RPMI7951 (cell line): ENCODE measurements around the gene CDHR3. TPM values are rescaled to one million over a fixed set of nuclear protein-coding genes. Genes with fewer than 3 reads are reported as not detected.

Experiments
- DNase-seq: peaks from one replicate; pipeline ENCODE4 v3.0.0-alpha.2; 2012; ENCODE audit warnings: low read depth
- total RNA-seq: library from RNA; depleted of rRNA; stranded (reverse); fragments of >200 nt; shearing (Covaris generic); gene quantifications from 2 replicates; pipeline ENCODE4 v1.2.3, GENCODE V29; 2014

The CDHR3 gene
- total RNA-seq, 1 experiment from 2014 or later: 1.3 TPM

DNA sequence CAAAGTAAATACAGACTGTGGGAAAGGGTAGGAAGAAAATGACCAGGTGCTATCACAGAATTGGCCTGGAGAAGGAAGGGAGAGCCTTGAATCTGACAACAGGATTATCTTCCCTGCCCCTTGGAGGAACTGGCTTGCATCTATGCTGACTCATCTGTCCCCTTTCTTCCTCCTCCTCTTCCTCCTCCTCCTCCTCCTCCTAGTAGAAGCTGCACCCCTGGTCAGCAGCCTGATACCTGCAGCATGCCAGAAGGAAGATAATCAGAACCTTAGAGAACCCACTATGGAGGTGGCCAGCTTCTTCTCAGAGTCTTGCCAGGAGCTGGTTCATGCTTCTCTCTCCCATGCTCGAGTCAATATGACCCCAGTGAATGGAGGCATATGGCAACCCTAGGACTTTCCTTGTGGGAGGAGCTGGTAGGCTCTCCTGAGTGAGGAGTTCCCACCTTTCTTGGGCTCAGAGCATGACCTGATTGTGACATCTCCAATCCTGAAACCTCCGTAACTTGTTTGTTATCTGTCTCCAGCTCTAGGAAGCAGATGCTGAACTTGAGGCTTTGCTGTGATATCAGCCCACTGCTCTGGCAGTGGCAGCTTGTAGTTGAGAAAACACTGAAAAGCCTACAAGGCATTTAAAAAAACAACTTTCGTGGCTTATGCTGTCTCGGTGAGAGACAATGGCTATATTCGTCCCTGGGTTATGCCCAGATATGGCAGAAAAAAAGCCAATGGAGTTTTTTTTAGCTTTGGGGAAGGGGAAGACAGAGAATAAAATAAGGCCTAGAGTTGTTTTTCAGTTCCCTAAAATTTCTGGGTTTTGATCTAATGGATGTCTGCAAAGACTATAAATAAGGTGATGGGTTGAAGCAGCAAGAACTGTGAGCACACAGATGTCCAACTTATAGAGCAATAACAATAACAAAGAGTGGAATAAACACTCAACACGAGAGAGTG lies 60.6 kb downstream of the CDHR3 start:
- DNase-seq: no peak

- no peak for DNase-seq
Observed at GRCh38 chr7:106026101-106026500, 63.0 kb downstream of the CDHR3 start.

DNA sequence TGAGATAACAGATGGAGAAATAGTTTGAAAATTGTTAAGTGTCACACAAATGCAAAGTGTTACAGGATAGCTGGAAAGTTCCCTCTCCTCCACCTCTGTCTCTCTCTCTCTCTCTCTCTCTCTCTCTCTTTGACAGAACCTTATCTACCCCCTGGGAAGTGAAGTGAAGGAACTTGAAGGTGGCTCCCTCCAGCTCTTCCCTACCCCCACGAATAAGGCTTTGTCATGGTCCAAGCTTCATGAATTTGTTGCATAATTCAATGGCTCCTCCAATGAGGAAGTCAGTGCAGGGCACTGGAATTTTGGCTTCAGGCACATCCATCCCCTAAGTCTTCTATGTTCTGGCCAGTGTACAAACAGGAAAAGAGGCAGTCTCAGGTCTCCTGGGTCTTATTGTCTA lies 66.4 kb downstream of the CDHR3 start:
- no peak for DNase-seq

DNA sequence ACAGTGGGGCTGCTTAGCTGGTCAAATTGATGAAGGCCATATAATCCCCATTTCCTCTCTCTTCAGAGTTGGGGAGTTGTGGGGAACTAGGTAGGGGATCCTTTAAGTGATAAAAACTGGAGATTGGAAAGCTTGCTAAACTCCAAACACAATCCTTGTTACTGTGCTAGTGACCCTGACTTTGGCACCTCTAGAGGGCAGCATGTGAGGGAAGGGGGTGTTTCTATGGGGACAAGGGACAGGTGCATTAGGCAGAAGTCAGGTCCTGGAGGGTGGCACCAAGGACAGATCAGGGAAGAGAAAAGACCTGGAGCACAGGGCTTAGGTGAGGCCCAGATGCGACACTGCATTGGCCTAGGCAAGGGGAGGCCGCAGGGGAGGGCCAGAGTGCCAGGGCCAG lies 66.9 kb downstream of the CDHR3 start:
- DNase-seq: no peak

DNA sequence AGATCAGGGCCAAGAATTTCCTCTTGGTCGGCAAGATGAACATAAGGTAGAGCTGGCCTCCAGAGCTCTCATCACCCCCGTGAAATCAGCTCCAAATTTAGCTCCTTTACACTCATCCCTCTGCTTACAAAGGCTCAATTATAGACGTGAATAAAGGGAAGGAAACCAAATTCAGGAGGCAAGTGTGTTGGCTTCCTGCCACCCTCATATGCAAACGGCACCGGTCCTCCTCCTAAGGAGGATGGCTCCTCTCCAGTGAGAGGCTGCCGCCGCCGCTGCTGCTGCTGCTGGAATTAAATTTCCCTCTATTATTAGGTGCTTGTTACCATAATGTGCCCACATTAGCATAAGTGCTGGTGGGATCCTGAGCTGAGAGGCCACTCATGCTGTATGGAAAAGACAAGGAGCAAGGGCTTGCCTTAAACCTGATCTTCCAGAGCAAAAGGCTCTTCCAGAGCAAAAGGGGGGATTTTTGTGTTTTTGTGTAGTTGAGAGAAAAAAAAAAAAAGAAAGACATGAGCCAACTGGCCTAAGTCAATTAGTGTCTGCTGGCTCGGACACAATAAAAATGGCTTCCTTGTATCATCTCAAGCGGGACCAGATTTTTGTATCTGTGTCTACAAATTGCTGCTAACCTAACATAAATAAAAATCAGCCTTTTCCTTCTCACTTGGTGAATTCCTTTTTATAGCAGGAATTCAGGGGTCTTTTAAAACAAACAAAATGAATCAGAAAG lies 68.4 kb downstream of the CDHR3 start:
- DNase-seq: peak; percentile 42

DNA sequence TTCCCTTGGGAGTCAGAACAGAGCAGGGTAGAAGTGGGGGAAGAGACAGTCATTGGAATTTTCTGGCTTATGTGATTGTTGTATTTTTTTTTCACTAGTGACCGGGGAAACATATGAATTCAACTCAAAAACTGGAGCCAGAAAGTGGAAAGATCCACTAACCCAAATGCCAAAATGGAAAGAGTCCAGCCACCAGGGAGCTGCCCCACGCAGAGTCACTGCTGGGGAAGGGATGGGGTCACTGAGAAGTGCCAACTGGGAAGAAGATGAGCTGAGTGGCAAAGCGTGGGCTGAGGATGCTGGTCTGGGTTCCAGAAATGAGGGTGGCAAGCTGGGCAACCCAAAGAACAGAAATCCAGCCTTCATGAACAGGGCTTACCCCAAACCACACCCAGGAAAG lies 69.2 kb downstream of the CDHR3 start:
- no peak for DNase-seq

GRCh38 chr7:106033735-106034134 lies 70.7 kb downstream of the CDHR3 start:
- DNase-seq: no peak

DNA sequence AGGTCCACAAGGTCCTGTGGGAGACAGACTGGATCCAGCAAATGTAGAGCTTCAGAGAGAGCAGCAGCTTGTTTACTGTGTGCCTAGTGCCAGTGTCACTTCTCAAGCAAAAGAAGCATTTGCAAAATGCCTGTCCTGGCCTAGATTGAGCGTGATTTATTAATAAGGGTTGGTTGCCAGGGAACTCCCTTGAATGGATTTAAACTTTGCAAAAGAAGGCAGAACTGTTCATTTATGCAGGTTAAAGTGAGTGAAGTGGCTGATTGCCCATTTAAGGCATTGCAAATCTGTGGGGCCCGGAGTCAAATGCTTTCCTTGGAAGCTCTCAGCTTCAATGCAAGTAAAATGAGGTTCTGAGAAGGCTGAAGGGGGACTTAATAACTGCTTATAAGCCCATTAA lies 71.3 kb downstream of the CDHR3 start:
- no peak for DNase-seq

DNA sequence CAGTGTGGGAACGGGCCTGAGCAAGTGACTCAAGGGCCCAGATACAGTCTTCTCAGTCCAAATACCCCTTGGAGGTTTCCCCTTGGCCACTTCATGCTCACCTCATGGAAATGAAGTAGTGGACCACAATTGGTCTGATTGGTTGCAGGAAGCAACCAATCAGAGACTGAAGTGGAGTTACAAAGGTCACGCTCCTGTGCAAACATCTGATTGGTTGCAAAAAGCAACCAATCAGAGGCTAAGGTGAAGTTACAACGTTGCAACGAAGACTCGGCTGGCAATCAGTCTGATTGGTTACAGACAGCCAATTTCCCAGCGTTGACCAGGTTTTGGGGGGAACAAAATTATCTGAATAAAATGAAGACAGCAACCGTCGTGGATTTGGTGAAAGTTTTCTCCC lies 72.5 kb downstream of the CDHR3 start:
- no peak for DNase-seq

DNA sequence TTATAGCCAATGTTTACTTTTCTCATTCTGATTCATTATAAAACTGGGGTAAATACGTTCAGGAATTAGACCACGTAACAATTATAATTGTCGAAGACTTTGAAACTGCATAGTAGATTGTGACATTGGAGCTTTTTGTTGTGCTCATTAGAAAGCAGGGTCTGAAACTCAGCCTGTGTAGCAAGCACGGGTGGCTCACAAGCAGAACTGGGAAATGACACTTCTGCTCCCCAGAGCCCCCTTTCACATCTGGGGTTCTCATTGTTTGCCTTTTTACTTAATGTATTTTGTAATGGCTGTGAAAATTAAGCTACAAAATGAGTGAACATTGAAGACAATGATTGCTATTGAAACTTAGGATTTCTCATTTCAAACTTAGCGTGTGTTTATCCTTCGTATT lies 72.9 kb downstream of the CDHR3 start:
- no peak for DNase-seq

DNA sequence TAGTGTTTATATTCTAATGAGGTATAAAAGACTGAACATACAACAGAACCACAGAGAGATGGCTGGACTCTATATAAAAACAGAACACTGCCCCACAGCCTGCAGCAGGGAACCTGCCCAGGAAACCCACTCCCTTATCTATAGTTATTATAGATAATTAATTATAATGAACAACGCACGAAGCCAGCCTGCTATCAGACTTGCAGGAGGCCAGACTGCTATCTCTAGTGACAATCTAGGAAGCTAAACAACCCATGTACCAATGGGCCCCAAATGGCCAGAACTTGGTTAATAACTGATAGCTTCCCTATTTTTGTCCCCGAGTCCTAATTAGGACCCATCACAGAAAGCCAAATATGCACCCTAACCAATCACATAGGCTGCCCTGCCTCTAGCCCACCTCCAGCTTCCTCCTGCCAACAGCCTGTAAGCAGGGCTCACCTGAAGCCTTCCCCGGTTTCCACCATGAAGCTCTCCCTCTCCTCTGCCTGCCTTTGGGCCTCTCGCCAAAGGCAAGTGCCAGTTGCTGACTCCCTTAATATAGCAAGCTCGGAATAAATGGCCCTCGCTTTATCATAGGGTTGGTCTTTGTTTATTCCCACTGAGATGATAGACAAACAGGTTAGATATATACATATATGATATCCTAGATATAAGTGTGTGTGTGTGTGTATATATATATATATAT lies 74.6 kb downstream of the CDHR3 start:
- DNase-seq: no peak

- DNase-seq: no peak
Observed at GRCh38 chr7:106038289-106038688, 75.2 kb downstream of the CDHR3 start.

DNA sequence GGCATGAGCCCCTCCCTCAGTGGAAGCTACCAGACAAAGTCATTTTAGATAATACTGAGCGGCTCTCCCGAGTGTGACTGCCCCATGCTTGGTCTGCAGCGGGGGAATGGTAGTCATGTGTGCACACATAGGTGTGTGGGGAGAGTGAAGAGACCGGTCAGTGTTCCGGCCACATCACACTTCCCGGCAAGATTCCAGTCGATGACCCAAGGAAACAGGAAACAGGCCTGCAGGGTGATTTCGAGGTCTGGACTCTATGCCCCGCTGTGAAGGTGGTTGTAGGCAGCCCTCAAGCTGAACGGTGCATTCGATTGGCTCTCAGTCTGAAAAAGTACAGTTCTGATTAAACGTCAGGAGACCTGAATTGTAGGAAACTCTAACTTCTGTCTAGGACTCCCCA lies 75.9 kb downstream of the CDHR3 start:
- peak; percentile 36 for DNase-seq

- DNase-seq: peak; percentile 59
Observed at GRCh38 chr7:106039486-106040060, 76.5 kb downstream of the CDHR3 start.

GRCh38 chr7:106041140-106041717 lies 78.2 kb downstream of the CDHR3 start:
- DNase-seq: peak; percentile 61

DNA sequence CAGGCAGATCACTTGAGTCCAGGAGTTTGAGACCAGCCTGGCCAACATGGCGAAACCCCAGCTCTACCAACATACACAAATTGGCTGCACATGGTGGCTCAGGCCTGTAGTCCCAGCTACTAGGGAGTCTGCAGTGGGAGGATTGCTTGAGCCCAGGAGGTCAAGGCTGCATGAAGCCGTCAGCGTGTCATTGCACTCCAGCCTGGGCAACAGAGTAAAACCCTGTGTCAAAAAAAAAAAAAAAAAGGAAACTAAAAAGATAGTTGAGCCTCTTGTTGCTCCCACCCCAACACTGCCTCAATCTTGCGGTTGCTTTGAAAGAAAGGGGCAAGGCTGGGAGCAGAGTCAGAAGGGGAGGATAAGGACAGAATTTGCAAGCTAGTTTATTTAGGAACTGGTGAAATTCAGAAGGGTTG lies 79.1 kb downstream of the CDHR3 start:
- DNase-seq: no peak

DNA sequence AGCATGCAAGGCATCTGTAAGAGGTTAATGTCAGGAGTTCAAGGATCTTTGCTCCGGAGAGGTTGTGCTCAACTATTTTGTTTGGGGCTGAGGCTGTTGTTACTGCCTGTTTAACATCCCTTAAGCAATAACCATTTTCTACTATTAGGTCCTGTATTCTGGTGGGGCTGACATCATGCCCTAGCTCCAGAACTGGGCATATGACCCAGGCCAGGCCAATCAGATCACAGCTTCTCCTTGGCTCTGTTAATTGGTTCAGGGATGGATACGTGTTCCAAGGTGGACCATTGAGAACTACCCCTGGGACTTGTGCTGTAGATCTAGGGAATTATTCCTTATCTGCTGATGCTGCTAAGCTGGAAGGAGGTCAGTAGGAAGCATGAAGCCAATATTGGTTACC lies 82.1 kb downstream of the CDHR3 start:
- no peak for DNase-seq

GRCh38 chr7:106045586-106045985 lies 82.5 kb downstream of the CDHR3 start:
- no peak for DNase-seq

GRCh38 chr7:106047184-106047583 lies 84.1 kb downstream of the CDHR3 start:
- no peak for DNase-seq

DNA sequence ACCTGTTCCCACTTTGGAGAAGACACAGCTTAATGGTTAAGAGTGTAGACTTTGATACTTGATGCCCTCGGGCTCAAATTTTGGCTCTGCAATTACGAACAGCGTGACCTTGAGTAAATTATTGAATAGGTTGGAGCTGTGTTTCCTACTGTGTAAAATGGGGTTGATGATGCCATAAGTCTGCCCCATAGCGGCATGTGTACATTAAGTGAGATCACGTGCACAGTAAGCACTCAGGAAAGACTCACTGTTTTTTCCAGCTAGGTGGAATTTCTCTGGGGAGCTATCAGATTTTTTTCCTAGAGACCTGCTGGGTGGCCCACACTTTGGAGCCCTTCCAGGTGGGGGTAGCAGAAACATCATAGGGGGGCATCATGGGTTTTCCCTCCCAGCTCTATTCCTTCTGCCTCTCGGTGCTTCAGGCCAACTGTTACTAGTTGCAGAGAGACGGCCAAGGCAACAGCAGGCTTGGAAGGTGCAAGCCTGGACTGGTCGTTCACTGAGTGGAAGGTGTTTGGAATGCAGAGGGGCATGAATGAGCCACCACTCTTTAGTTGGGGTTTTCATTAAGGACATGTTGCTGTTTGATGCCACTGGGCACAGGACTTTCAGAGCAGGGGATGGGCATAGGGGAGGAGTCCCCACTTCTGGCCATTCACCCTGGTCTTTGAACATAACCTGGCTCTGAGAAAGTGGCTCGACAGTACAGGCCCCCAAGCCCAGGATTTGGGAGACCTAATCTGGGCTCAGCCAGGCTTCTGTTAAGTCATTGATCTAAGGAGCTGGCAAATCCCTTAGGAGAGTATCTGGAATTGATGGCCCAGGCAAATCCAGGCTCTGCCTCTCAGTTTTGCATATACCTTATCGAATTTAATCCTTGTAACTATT lies 85.0 kb downstream of the CDHR3 start:
- DNase-seq: no peak

GRCh38 chr7:106048706-106049020 lies 85.6 kb downstream of the CDHR3 start:
- no peak for DNase-seq
